OCI-LY1 (cell line): ENCODE results near the gene CLEC1B.

Source experiments
- H2AFZ ChIP-seq: fragments of 200-600 bp; sonication (generic), shearing (Covaris generic); 2 replicates; pipeline ENCODE4 v1.6.0; 2014; ENCODE audit warnings: antibody characterized with exemption, mild to moderate bottlenecking, low read length
- H3F3A ChIP-seq: fragments of 200-600 bp; sonication (generic), shearing (Covaris generic); 2 replicates; pipeline ENCODE4 v1.6.0; 2014; ENCODE audit warnings: mild to moderate bottlenecking, antibody characterized with exemption, low read length, moderate library complexity; ENCODE audit not compliant: insufficient read depth
- H3K27ac ChIP-seq: fragments of 200-600 bp; sonication (generic); 2 replicates; pipeline ENCODE4 v1.5.1; 2014; ENCODE audit warnings: low read length, mixed run types, mild to moderate bottlenecking, low read depth; ENCODE audit not compliant: poor library complexity, severe bottlenecking
- H3K27me3 ChIP-seq: fragments of 200-600 bp; sonication (generic); 2 replicates; pipeline ENCODE4 v1.6.0; 2014; ENCODE audit warnings: antibody characterized with exemption, mild to moderate bottlenecking, low read length, moderate library complexity; ENCODE audit not compliant: insufficient read depth
- H3K36me3 ChIP-seq: fragments of 200-600 bp; sonication (generic); 2 replicates; pipeline ENCODE4 v1.6.1; 2014; ENCODE audit warnings: mild to moderate bottlenecking, antibody characterized with exemption, low read length, moderate library complexity, mixed read lengths; ENCODE audit not compliant: insufficient read depth
- H3K4me1 ChIP-seq: fragments of 200-600 bp; sonication (generic); 2 replicates; pipeline ENCODE4 v1.5.1; 2014; ENCODE audit warnings: mild to moderate bottlenecking, low read length, moderate library complexity; ENCODE audit not compliant: insufficient read depth, severe bottlenecking
- H3K4me2 ChIP-seq: fragments of 200-600 bp; sonication (generic), shearing (Covaris generic); 2 replicates; pipeline ENCODE4 v1.6.1; 2014; ENCODE audit warnings: low read length
- H3K4me3 ChIP-seq: fragments of 200-600 bp; sonication (generic); 2 replicates; pipeline ENCODE4 v1.5.1; 2014; ENCODE audit warnings: low read length, low read depth, mild to moderate bottlenecking, mixed read lengths; ENCODE audit not compliant: poor library complexity, severe bottlenecking
- H3K79me2 ChIP-seq: fragments of 200-600 bp; shearing (Covaris generic); 2 replicates; pipeline ENCODE4 v1.6.1; 2016; ENCODE audit warnings: mixed run types, low read length, mixed read lengths; ENCODE audit not compliant: insufficient read depth
- H3K9ac ChIP-seq: fragments of 200-600 bp; sonication (generic), shearing (Covaris generic); 2 replicates; pipeline ENCODE4 v1.6.1; 2014; ENCODE audit warnings: mild to moderate bottlenecking, low read length, mixed read lengths
- H3K9me2 ChIP-seq: fragments of 200-600 bp; sonication (generic), shearing (Covaris generic); 2 replicates; pipeline ENCODE4 v1.6.1; 2014; ENCODE audit warnings: low read depth, mild to moderate bottlenecking, low read length, mixed read lengths
- H3K9me3 ChIP-seq: fragments of 200-600 bp; shearing (Covaris generic); 2 replicates; pipeline ENCODE4 v1.6.1; 2014; ENCODE audit warnings: low read length, mixed read lengths
- H4K20me1 ChIP-seq: fragments of 200-600 bp; sonication (generic), shearing (Covaris generic); 2 replicates; pipeline ENCODE4 v1.6.0; 2016; ENCODE audit warnings: mild to moderate bottlenecking, low read length; ENCODE audit not compliant: insufficient read depth
- CTCF ChIP-seq: fragments of 200-600 bp; sonication (generic), shearing (Covaris generic); IDR thresholded peaks from 2 replicates; pipeline ENCODE4 v1.5.1; 2017; ENCODE audit warnings: mild to moderate bottlenecking, antibody characterized with exemption, low read length, moderate library complexity, mixed read lengths
- EZH2 ChIP-seq: fragments of 200-600 bp; sonication (generic), shearing (Covaris generic); IDR thresholded peaks from 2 replicates; pipeline ENCODE4 v1.8.0; 2017; ENCODE audit warnings: borderline replicate concordance, mixed run types, mild to moderate bottlenecking, antibody characterized with exemption, low read length, moderate library complexity, mixed read lengths

Gene CLEC1B

DNA sequence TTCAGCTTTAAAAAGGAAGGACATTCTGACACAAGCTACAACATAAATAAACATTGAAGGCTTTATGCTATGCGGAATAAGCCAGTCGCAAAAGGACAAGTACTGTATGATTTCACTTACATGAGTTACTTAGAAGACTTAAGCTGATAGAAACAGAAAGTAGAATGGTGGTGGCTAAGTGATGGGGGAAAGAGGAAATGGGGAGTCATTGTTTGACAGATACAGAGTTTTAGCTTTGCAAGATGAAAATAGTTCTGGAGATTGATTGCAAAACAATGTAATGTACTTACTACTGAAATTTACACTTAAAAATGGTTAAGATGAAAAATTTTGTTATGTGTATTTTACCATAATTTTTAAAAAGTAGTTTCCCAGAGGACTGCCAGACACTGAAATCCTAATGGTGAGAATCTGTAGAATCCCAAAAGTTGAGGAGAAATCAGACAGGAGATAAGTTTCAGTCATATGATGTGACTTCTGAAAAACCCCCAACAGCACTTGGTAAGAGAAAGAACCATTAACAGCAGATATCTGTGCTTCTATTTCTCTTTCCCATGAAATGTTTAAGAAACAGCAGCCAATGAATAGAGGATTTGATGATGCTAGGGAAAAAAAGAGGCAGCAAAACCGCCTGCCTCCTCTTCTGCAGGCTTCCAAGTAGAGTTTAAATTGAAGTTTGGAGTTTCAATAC is 50.2 kb downstream of the CLEC1B start:
- H4K20me1 ChIP-seq, result no peaks in the 10 kb centered on the region
- no peaks in the 10 kb centered on the region for H3K36me3 ChIP-seq
- TF ChIP-seq EZH2 (no peak), CTCF (no peak)
- H3K4me2 ChIP-seq, result no peak overlapping the region
- no peaks in the 10 kb centered on the region for H3K9me2 ChIP-seq
- H3K27me3 ChIP-seq, result no peaks in the 10 kb centered on the region
- H3K4me3 ChIP-seq, result no peak overlapping the region
- H3K27ac ChIP-seq, result no peak overlapping the region
- H3K79me2 ChIP-seq, result no peaks in the 10 kb centered on the region
- no peaks in the 10 kb centered on the region for H3K4me1 ChIP-seq
- no peak overlapping the region for H2AFZ ChIP-seq
- no peaks in the 10 kb centered on the region for H3F3A ChIP-seq
- no peaks in the 10 kb centered on the region for H3K9me3 ChIP-seq
- H3K9ac ChIP-seq, result no peak overlapping the region

DNA sequence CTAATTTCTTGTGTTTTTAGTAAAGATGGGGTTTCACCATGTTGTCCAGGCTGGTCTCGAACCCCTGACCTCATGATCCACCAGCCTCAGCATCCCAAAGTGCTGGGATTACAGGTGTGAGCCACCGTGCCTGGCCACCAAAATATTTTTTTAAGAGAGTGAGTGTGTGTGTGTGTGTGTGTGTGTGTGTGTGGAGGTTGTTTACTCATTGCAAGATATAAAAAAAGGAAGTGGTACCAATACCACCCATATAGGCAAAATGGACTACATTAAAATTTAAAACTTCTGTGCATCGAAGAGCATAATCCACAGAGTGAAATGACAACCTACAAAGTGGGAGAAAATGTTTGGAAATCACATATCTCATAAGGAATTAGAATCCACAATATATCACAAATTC is 51.2 kb downstream of the CLEC1B start:
- Histone ChIP-seq H3K27me3 (no peaks in the 10 kb centered on the region), H3K36me3 (no peaks in the 10 kb centered on the region)

GRCh38 chr12:9944391-9944790 is 54.5 kb downstream of the CLEC1B start:
- no peaks in the 10 kb centered on the region for H3F3A ChIP-seq
- H3K4me1 ChIP-seq, result no peaks in the 10 kb centered on the region
- no peaks in the 10 kb centered on the region for H3K27me3 ChIP-seq
- H4K20me1 ChIP-seq, result no peaks in the 10 kb centered on the region
- no peak overlapping the region for H3K4me2 ChIP-seq
- no peaks in the 10 kb centered on the region for H3K79me2 ChIP-seq
- no peak overlapping the region for H3K9ac ChIP-seq
- no peak overlapping the region for H2AFZ ChIP-seq
- no peaks in the 10 kb centered on the region for H3K36me3 ChIP-seq
- H3K9me2 ChIP-seq, result no peaks in the 10 kb centered on the region
- no peaks in the 10 kb centered on the region for H3K9me3 ChIP-seq
- no peak overlapping the region for H3K4me3 ChIP-seq
- no peak overlapping the region for H3K27ac ChIP-seq
- no peak for TF ChIP-seq EZH2
- TF ChIP-seq CTCF, result no peak

More for the DNA sequence above, 51.2 kb downstream of the CLEC1B start:
- Histone ChIP-seq H3K27ac (no peak overlapping the region), H3F3A (no peaks in the 10 kb centered on the region), H3K79me2 (no peaks in the 10 kb centered on the region), H3K9me2 (no peaks in the 10 kb centered on the region), H3K4me1 (no peaks in the 10 kb centered on the region), H2AFZ (no peak overlapping the region), H3K4me2 (no peak overlapping the region), H3K9me3 (no peaks in the 10 kb centered on the region), H3K4me3 (no peak overlapping the region), H4K20me1 (no peaks in the 10 kb centered on the region), H3K9ac (no peak overlapping the region)
- TF ChIP-seq EZH2 (no peak), CTCF (no peak)
